GM12878 (cell line): ENCODE measurements around the gene NUDCD2. TPM values are rescaled to one million over a fixed set of nuclear protein-coding genes. Genes with fewer than 3 reads are reported as not detected.

Source experiments
- ATAC-seq: fragments of 200-7000 bp; cut with Tn5 transposase; 3 replicates; pipeline ENCODE4 v1.9.1; 2020; ENCODE audit warnings: mild to moderate bottlenecking, moderate library complexity
- BruUV-seq: library from RNA; stranded (reverse); fragments of 400-500 nt; replicated peaks from 2 replicates; lab custom pipeline; 2021; lab: Mats Ljungman, UMichigan
- CTCF ChIA-PET: fragments of 300-600 bp; sonication (Branson Sonifier 250); formaldehyde crosslinking; extraction: SDS; loops from one replicate; lab custom pipeline; 2021; ENCODE audit warnings: inconsistent platforms; lab: Yijun Ruan, JAX
- POLR2A ChIA-PET: fragments of 350-600 bp; formaldehyde crosslinking; extraction: SDS; loops from one replicate; lab custom pipeline; 2021; ENCODE audit warnings: inconsistent platforms; lab: Charles Lee
- RAD21 ChIA-PET: fragments of 300-600 bp; sonication (Branson Sonifier 250); formaldehyde crosslinking; loops from one replicate; lab custom pipeline; 2023; ENCODE audit warnings: antibody characterized with exemption; ENCODE audit not compliant: unreplicated experiment; lab: Charles Lee
- SMC1A ChIA-PET: fragments of 300-600 bp; sonication (Branson Sonifier 250); formaldehyde crosslinking; loops from one replicate; lab custom pipeline; 2023; ENCODE audit not compliant: unreplicated experiment, uncharacterized antibody; lab: Charles Lee
- DNase-seq: peaks from one replicate; pipeline ENCODE4 v3.0.0-alpha.2; 2011; ENCODE audit warnings: low read depth, low spot score
- FAIRE-seq: peaks from 3 replicates; lab custom pipeline; 2011; peaks lifted over from hg19 to GRCh38; lab: Jason Lieb, UNC
- H2AFZ ChIP-seq: 2 replicates; pipeline ENCODE4 v1.6.0; 2011; ENCODE audit warnings: low read depth, low read length, control low read depth; ENCODE audit not compliant: control insufficient read depth
- H3K27ac ChIP-seq: 2 replicates; pipeline ENCODE4 v1.5.1; 2011; ENCODE audit warnings: control low read depth; ENCODE audit not compliant: control insufficient read depth, insufficient read depth
- H3K27me3 ChIP-seq, 2 experiments: replicated peaks in 1 of 2; 2 replicates each; pipeline versions ENCODE4 v1.6.0 to v1.6.1; 2011; ENCODE audit warnings: low read length in 1 of 2; ENCODE audit not compliant: control insufficient read depth in 2 of 2, insufficient read depth in 2 of 2
- H3K36me3 ChIP-seq, 2 experiments: 2 replicates each; pipeline ENCODE4 v1.5.1; 2011; ENCODE audit warnings: low read length in 1 of 2; ENCODE audit not compliant: control insufficient read depth in 2 of 2, insufficient read depth in 2 of 2
- H3K4me1 ChIP-seq: 2 replicates; pipeline ENCODE4 v1.6.1; 2011; ENCODE audit warnings: mild to moderate bottlenecking, low read length, moderate library complexity, mixed read lengths; ENCODE audit not compliant: control insufficient read depth, insufficient read depth
- H3K4me2 ChIP-seq: 2 replicates; pipeline ENCODE4 v1.6.0; 2011; ENCODE audit warnings: control low read depth; ENCODE audit not compliant: control insufficient read depth, insufficient read depth
- H3K4me3 ChIP-seq: fragments of 200-600 bp; sonication (generic); 2 replicates; pipeline ENCODE4 v1.5.1; 2016
- H3K79me2 ChIP-seq: 2 replicates; pipeline ENCODE4 v1.6.0; 2011; ENCODE audit warnings: low read length; ENCODE audit not compliant: control insufficient read depth, insufficient read depth
- H3K9ac ChIP-seq: 2 replicates; pipeline ENCODE4 v1.8.0; 2011; ENCODE audit warnings: low read length, control low read depth, mixed read lengths; ENCODE audit not compliant: control insufficient read depth, insufficient read depth
- H3K9me3 ChIP-seq: replicated peaks from 3 replicates; pipeline ENCODE4 v1.5.1; 2011; ENCODE audit warnings: mild to moderate bottlenecking, low read length; ENCODE audit not compliant: control insufficient read depth, insufficient read depth
- H4K20me1 ChIP-seq: 2 replicates; pipeline ENCODE4 v1.6.0; 2011; ENCODE audit not compliant: control insufficient read depth, insufficient read depth
- BCL11A ChIP-seq: IDR thresholded peaks from 2 replicates; pipeline ENCODE4 v1.6.1; 2011; ENCODE audit warnings: low read depth, low read length
- BHLHE40 ChIP-seq, 2 experiments: fragments of 450-650 bp in 1 of 2; IDR thresholded peaks; 2 replicates each; pipeline ENCODE4 v1.6.1; 2011 to 2017; ENCODE audit warnings: low read depth in 2 of 2, borderline replicate concordance in 1 of 2, improper control_type of control experiment in 1 of 2, low read length in 1 of 2, mild to moderate bottlenecking in 1 of 2
- CEBPZ ChIP-seq: fragments of 150-350 bp; IDR thresholded peaks from 2 replicates; pipeline ENCODE4 v1.6.1; 2016; ENCODE audit warnings: low read depth, low read length
- CREM ChIP-seq: IDR thresholded peaks from 2 replicates; pipeline ENCODE4 v1.6.1; 2014; ENCODE audit warnings: antibody characterized with exemption, low read depth
- GATAD2B ChIP-seq: fragments of 450-650 bp; conservative IDR thresholded peaks from 2 replicates; pipeline ENCODE4 v1.6.1; 2017; ENCODE audit warnings: low read depth, mild to moderate bottlenecking, moderate library complexity
- IRF4 ChIP-seq: IDR thresholded peaks from 2 replicates; pipeline ENCODE4 v1.6.1; 2011; ENCODE audit warnings: low read depth, low read length
- KDM1A ChIP-seq: fragments of 200-600 bp; sonication (generic); IDR thresholded peaks from 2 replicates; pipeline ENCODE4 v1.6.1; 2016; ENCODE audit warnings: borderline replicate concordance
- MYB ChIP-seq: fragments of 150-350 bp; IDR thresholded peaks from 2 replicates; pipeline ENCODE4 v1.6.1; 2014; ENCODE audit warnings: mild to moderate bottlenecking, low read depth, low read length, borderline replicate concordance
- NKRF ChIP-seq: fragments of 450-650 bp; conservative IDR thresholded peaks from 2 replicates; pipeline ENCODE4 v1.6.1; 2017; ENCODE audit warnings: mild to moderate bottlenecking, moderate library complexity
- USF1 ChIP-seq: IDR thresholded peaks from 2 replicates; pipeline ENCODE4 v1.6.1; 2011; ENCODE audit warnings: borderline replicate concordance, low read depth, mild to moderate bottlenecking, moderate library complexity, mixed read lengths, low read length; ENCODE audit not compliant: insufficient read depth; ENCODE audit errors: extremely low read length
- WRNIP1 ChIP-seq: IDR thresholded peaks from 2 replicates; pipeline ENCODE4 v1.6.1; 2011; ENCODE audit warnings: low read depth, low read length, improper control_type of control experiment, borderline replicate concordance
- ZBTB40 ChIP-seq: fragments of 450-650 bp; IDR thresholded peaks from 2 replicates; pipeline ENCODE4 v1.6.1; 2016; ENCODE audit warnings: mild to moderate bottlenecking, moderate library complexity, borderline replicate concordance
- ZNF622 ChIP-seq: fragments of 450-650 bp; IDR thresholded peaks from 2 replicates; pipeline ENCODE4 v1.6.1; 2017; ENCODE audit warnings: mild to moderate bottlenecking, inconsistent platforms
- WGBS: methylation state at CpG from one replicate; pipeline ENCODE4 v1.1.6; 2016; ENCODE audit warnings: low lambda C conversion rate; ENCODE audit not compliant: insufficient replicate concordance, insufficient coverage; ENCODE audit errors: missing lambda C conversion rate; 5-methylcytosine and 5-hydroxymethylcytosine counted together
- in situ Hi-C: fragments of 300-500 bp; cut with MboI; formaldehyde crosslinking; loops from 9 replicates; pipeline ENCODE4 v1.14.3; 2018; ENCODE audit warnings: mixed read lengths
- intact Hi-C: fragments of 100-400 bp; cut with micrococcal nuclease; formaldehyde crosslinking; loops from one replicate; pipeline ENCODE4 v1.14.2; 2022; ENCODE audit not compliant: unreplicated experiment
- polyA plus RNA-seq, 11 experiments: library from polyadenylated mRNA; depleted of rRNA in 4 of 11; unstranded in 6 of 11; stranded (reverse) in 5 of 11; fragments of >200 nt; fragmentation: Nextera tagmentation in 4 of 11; fragmentation: Illumina TruSeq in 1 of 11; extraction: Ambion mirVana in 4 of 11; extraction: Trizol in 1 of 11; gene quantifications; 1 replicate in 1 of 11; 2 replicates in 10 of 11; pipeline versions ENCODE4 v1.2.1 to v1.2.3, GENCODE V29; 2011 to 2016; ENCODE audit warnings: inconsistent platforms in 2 of 11, missing spikeins in 2 of 11, low read depth in 1 of 11
- total RNA-seq, 4 experiments: library from RNA; depleted of rRNA in 3 of 4; stranded (reverse); fragments of >200 nt in 3 of 4; fragmentation: Illumina TruSeq in 1 of 4; extraction: Trizol in 1 of 4; gene quantifications; 2 replicates each; pipeline versions ENCODE4 v1.2.1 to v1.2.3, GENCODE V29; 2013 to 2021

Gene NUDCD2
- total and polyA plus RNA-seq, 10 of the 15 experiments (the other 5 are each of a cell fraction or from before 2014, with no cell fraction given) = 9.1 to 133 (median 24.6) TPM

- no peaks in the 10 kb centered on the region for H3K9me3 ChIP-seq
- BruUV-seq = no TSS peak
- in situ Hi-C loops (no loop called here), intact Hi-C loops (no loop called here)
- ChIA-PET POLR2A (no interaction called here), CTCF (no interaction called here), SMC1A (interaction anchor here (0.9 kb wide), 1 partner anchor 26 kb away, joined by 4 read pairs; no protein-coding TSS in a partner anchor), RAD21 (no interaction called here)
- H3K4me1 ChIP-seq = no peaks in the 10 kb centered on the region; the same call in 1 of the 2 replicates
- FAIRE-seq = no peak
- no peak overlapping the region for H3K9ac ChIP-seq
- 98% methylated on average over 3 of the region's 3 CpGs for WGBS
- peak overlapping the region; percentile 10; the same call in 1 of the 2 replicates for H2AFZ ChIP-seq
- H3K4me3 ChIP-seq = no peak overlapping the region
- no peaks in the 10 kb centered on the region for H3K36me3 ChIP-seq
- no peaks in the 10 kb centered on the region for H3K27me3 ChIP-seq
- no peaks in the 10 kb centered on the region for H4K20me1 ChIP-seq
- DNase-seq = no peak
- no peak overlapping the region for H3K4me2 ChIP-seq
- H3K27ac ChIP-seq = no peak overlapping the region
- H3K79me2 ChIP-seq = peaks cover 19% of the 10 kb centered on the region
- ATAC-seq = no peak
- no peak for TF ChIP-seq NKRF
- no peak for TF ChIP-seq ZBTB40
- no peak for TF ChIP-seq KDM1A
- TF ChIP-seq BCL11A = no peak
- no peak for TF ChIP-seq CEBPZ
- TF ChIP-seq CREM = no peak
- TF ChIP-seq WRNIP1 = no peak
- TF ChIP-seq USF1 = no peak
- no peak for TF ChIP-seq GATAD2B
- TF ChIP-seq BHLHE40 (IDR thresholded peaks at IDR 0.05; ENCODE audit: borderline replicate concordance in 1 of 2, low read depth in 2 of 2, low read length in 1 of 2) = no peak
- no peak for TF ChIP-seq IRF4
- TF ChIP-seq MYB = no peak
- no peak for TF ChIP-seq ZNF622
Observed at GRCh38 chr5:163434401-163434866, 25.5 kb downstream of the NUDCD2 start.
